Measurements from ENCODE around the gene DIRAS3. TPM values are rescaled to one million over a fixed set of nuclear protein-coding genes. Genes with fewer than 3 reads are reported as not detected.
A peak's percentile ranks its signal among the peaks of the same experiment; 100 is the strongest.

The DIRAS3 gene
- total RNA-seq, 1 donor from 2014 or later = 1.3 TPM

- Histone ChIP-seq H3K9me3 (ENCODE audit: low read depth) (no peaks in the 10 kb centered on the region), H4K20me1 (ENCODE audit: low read depth) (no peaks in the 10 kb centered on the region), H3F3A (ENCODE audit: low read depth) (no peaks in the 10 kb centered on the region), H3K9ac (no peak overlapping the region), H3K27me3 (no peaks in the 10 kb centered on the region), H3K27ac (peak overlapping the region; percentile 1), H3K36me3 (no peaks in the 10 kb centered on the region), H3K4me3 (no peak overlapping the region), H3K4me2 (peak overlapping the region; percentile 31), H3K79me2 (ENCODE audit: low read depth) (no peaks in the 10 kb centered on the region), H2AFZ (replicated peaks) (no peak overlapping the region), H3K4me1 (peaks cover 19% of the 10 kb centered on the region)
- peaks cover 5% of the 10 kb centered on the region for H3K27me3 Mint-ChIP-seq (ENCODE audit: insufficient read depth, low read depth)
- H3K27ac Mint-ChIP-seq = no peak overlapping the region
- H3K4me3 Mint-ChIP-seq = no peak overlapping the region
- H3K36me3 Mint-ChIP-seq = no peaks in the 10 kb centered on the region
- no peak for DNase-seq (ENCODE audit: low spot score)
- TF ChIP-seq EZH2phosphoT487 (IDR thresholded peaks at IDR 0.05) (no peak), EZH2 (IDR thresholded peaks at IDR 0.05) (no peak), CTCF (IDR thresholded peaks at IDR 0.05) (no peak)
- no peaks in the 10 kb centered on the region for H3K9me3 Mint-ChIP-seq
- H3K4me1 Mint-ChIP-seq = peaks cover 22% of the 10 kb centered on the region
Observed at GRCh38 chr1:68015971-68016370, 34.5 kb downstream of the DIRAS3 start.

- Histone ChIP-seq H3K27me3 (no peaks in the 10 kb centered on the region), H3K9me3 (ENCODE audit: low read depth) (no peaks in the 10 kb centered on the region), H3F3A (ENCODE audit: low read depth) (no peaks in the 10 kb centered on the region), H3K4me1 (peaks cover 19% of the 10 kb centered on the region), H2AFZ (replicated peaks) (no peak overlapping the region), H3K9ac (no peak overlapping the region), H3K4me2 (peak overlapping the region; percentile 31), H3K36me3 (no peaks in the 10 kb centered on the region), H4K20me1 (ENCODE audit: low read depth) (no peaks in the 10 kb centered on the region), H3K27ac (no peak overlapping the region), H3K79me2 (ENCODE audit: low read depth) (no peaks in the 10 kb centered on the region), H3K4me3 (no peak overlapping the region)
- TF ChIP-seq CTCF (IDR thresholded peaks at IDR 0.05) (no peak), EZH2phosphoT487 (IDR thresholded peaks at IDR 0.05) (no peak), EZH2 (IDR thresholded peaks at IDR 0.05) (no peak)
- no peaks in the 10 kb centered on the region for H3K36me3 Mint-ChIP-seq
- H3K9me3 Mint-ChIP-seq = no peaks in the 10 kb centered on the region
- peaks cover 5% of the 10 kb centered on the region for H3K27me3 Mint-ChIP-seq (ENCODE audit: insufficient read depth, low read depth)
- H3K4me1 Mint-ChIP-seq = peaks cover 24% of the 10 kb centered on the region
- DNase-seq (ENCODE audit: low spot score) = no peak
- H3K27ac Mint-ChIP-seq = no peak overlapping the region
- H3K4me3 Mint-ChIP-seq = no peak overlapping the region
Observed at GRCh38 chr1:68015369-68015768, 35.1 kb downstream of the DIRAS3 start.

GRCh38 chr1:68013351-68013750 is 37.1 kb downstream of the DIRAS3 start:
- Histone ChIP-seq H3K4me1 (peaks cover 19% of the 10 kb centered on the region), H3K79me2 (ENCODE audit: low read depth) (no peaks in the 10 kb centered on the region), H3K9me3 (ENCODE audit: low read depth) (no peaks in the 10 kb centered on the region), H4K20me1 (ENCODE audit: low read depth) (no peaks in the 10 kb centered on the region), H3K4me3 (no peak overlapping the region), H2AFZ (replicated peaks) (no peak overlapping the region), H3K27me3 (no peaks in the 10 kb centered on the region), H3K36me3 (no peaks in the 10 kb centered on the region), H3K4me2 (no peak overlapping the region), H3K27ac (no peak overlapping the region), H3K9ac (no peak overlapping the region), H3F3A (ENCODE audit: low read depth) (no peaks in the 10 kb centered on the region)
- H3K9me3 Mint-ChIP-seq = no peaks in the 10 kb centered on the region
- H3K4me3 Mint-ChIP-seq = no peak overlapping the region
- no peak overlapping the region for H3K27ac Mint-ChIP-seq
- H3K36me3 Mint-ChIP-seq = no peaks in the 10 kb centered on the region
- H3K27me3 Mint-ChIP-seq (ENCODE audit: insufficient read depth, low read depth) = peaks cover 5% of the 10 kb centered on the region
- DNase-seq (ENCODE audit: low spot score) = no peak
- TF ChIP-seq EZH2phosphoT487 (IDR thresholded peaks at IDR 0.05) (no peak), CTCF (IDR thresholded peaks at IDR 0.05) (no peak), EZH2 (IDR thresholded peaks at IDR 0.05) (no peak)
- H3K4me1 Mint-ChIP-seq = peaks cover 25% of the 10 kb centered on the region

All from neural progenitor cell (in vitro differentiated cells).